Skeletal muscle cell (primary cell): Measurements from ENCODE around the gene RNU1-2.
"Not testable (repeated sequence)": the region's sequence is repeated elsewhere in the genome, so short reads cannot be mapped to it uniquely, and the experiment has no call there.

ENCODE experiments used
- DNase-seq: peaks from one replicate; pipeline ENCODE4 v3.0.0-alpha.2; 2010; ENCODE audit warnings: low read depth
- H3K4me3 ChIP-seq: 2 replicates; pipeline ENCODE4 v1.5.1; 2011; ENCODE audit warnings: low read depth, mild to moderate bottlenecking, control low read depth, low read length, moderate library complexity

The RNU1-2 gene

DNA sequence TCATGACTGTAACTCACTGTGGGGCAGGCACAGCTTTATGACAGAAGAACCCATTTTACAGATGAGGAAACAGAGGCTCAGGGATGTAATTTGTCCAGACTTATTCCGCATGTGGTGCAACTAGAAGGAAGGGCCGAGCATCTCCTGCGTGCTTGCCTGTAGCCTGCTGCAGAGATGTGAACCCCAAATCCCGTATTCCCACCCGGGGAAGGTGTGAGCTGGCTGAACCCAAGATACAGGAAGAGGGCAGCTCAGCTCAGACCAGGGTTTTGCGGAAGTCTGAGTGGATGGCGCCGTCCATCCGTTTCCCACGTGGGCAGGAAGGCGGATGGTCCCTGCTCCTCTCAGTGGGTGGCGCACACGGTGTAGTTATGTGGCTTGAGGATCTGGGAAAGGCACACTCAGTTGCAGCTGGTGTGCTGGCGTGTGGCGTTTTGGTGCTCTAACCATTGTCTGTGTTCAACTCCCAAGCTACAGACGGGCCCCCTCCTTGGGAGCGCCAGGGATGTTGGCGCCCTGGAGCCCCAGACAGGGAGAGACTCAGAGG lies 27.2 kb downstream of the RNU1-2 start:
- H3K4me3 ChIP-seq = no peak overlapping the region
- DNase-seq = no peak

DNA sequence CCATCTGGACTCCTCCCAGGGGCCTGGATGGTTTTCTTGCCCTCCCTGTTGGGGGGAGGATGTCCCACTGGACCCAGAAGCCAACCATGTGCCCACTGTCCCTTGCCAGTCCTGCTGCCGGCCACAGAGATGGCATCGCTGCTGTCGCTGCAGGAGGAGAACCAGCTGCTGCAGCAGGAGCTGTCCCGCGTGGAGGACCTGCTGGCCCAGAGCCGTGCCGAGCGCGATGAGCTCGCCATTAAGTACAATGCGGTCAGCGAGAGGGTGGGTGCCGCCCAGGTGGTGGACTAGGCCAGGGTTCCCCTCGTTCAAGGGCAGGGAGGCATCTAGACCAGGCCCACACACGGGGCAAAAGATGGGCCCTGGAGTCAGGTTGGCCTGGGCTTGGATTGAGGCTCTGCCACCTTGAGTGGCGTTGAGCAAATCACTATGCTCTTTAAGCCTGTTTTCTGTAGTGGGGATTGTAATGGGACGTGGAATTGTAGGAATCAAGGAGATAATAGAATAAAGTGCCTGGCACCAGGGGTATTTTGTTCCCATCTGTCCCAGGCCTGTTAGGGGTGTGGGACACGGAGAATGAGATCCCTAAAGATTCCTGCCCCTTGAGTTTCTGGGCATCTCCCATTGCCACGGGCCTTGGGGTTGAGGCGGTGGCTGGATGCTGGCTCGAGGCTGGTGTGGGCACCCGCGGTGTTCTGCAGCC lies 28.6 kb downstream of the RNU1-2 start:
- H3K4me3 ChIP-seq = no peak overlapping the region
- no peak for DNase-seq

GRCh38 chr1:16924919-16925477 lies 29.2 kb downstream of the RNU1-2 start:
- no peak overlapping the region for H3K4me3 ChIP-seq

GRCh38 chr1:16925635-16926490 lies 30.1 kb downstream of the RNU1-2 start:
- DNase-seq = no peak
- no peak overlapping the region for H3K4me3 ChIP-seq

More at GRCh38 chr1:16924919-16925477, 29.2 kb downstream of the RNU1-2 start:
- no peak for DNase-seq

GRCh38 chr1:16926491-16927073 lies 30.8 kb downstream of the RNU1-2 start:
- no peak for DNase-seq
- H3K4me3 ChIP-seq = no peak overlapping the region

DNA sequence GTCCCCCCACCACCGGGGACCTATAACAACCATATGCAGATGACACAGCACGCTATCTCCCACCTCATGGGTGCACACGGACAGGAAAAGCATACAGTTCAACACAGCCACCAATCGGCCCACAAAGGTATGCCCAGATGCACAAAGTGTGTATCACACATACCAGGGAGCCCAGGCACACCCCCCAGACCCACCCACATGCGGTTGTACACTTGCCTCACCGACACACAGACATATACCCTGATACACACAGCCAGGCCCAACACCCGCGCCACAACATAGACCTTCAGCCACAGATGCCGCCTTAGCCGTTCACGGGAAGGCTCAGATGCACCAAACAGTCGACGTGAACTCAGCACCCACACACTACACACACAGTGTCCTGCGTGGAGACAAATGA lies 31.5 kb downstream of the RNU1-2 start:
- no peak overlapping the region for H3K4me3 ChIP-seq
- no peak for DNase-seq

GRCh38 chr1:16927711-16928485 lies 32.1 kb downstream of the RNU1-2 start:
- no peak overlapping the region for H3K4me3 ChIP-seq
- no peak for DNase-seq

DNA sequence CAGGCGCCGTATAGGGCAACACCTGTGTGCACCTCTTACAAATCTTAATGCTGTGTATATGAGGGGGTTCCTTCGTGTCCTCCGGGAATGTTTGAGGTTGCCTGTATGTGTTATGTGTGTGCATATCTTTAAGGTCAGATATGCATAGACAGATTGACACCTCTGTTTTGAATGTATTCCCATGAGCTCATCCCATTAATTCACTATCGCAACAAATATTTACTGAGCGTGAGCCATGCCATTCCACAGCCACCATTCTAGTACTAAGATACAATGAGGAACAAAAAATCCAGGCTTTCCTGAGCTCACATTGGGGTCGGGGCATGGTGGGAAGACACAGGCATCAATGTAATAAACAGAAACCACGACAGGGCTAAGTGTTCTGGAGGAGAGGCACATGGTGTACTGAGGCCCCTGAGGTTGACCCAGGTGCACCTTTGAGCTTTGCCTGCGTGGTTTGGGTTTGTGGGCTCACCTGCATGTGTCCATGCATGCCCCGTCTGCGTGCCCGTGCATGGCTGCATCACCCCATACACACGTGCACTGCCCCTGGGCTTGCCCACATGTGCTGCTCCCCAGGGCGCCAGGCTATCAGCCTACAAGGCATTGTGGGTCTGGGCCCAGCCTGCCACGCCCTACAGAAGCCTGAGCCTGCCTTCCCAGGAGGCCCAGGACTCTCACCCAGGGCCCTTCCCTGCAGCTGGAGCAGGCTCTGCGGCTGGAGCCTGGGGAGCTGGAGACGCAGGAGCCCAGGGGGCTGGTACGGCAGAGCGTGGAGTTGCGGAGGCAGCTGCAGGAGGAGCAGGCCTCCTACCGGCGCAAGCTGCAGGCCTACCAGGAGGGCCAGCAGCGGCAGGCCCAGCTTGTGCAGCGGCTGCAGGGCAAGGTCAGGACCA lies 33.6 kb downstream of the RNU1-2 start:
- not testable (repeated sequence) for H3K4me3 ChIP-seq, DNase-seq

DNA sequence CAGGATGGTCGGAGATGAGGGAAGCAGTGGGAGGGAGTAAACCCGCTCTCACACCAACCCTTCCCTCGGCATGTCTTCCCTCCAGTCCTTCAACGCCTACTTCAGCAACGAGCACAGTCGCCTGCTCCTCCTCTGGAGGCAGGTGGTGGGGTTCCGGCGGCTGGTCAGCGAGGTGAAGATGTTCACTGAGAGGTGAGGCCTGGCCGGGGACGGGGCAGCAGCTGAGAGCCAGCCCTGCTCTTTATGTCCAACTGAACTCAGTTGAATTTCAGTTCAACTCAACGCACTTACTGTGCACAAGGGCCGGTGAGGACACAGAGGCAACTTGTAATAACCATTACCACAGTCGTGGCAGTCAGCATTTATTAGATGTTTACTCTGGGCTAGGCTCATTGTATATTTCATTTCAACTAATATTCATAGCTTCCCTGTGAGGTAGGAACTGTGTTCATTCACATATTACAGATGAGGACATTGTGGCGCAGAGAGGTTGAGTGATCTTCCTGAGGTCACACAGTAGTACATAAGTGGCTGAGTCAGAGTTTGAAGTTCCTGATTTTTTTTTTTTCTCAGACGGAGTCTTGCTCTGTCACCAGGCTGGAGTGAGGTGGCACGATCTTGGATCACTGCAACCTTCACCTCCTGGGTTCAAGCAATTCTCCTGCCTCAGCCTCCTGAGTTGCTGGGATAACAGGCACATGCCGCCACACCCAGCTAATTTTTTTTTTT lies 35.6 kb downstream of the RNU1-2 start:
- not testable (repeated sequence) for H3K4me3 ChIP-seq, DNase-seq

DNA sequence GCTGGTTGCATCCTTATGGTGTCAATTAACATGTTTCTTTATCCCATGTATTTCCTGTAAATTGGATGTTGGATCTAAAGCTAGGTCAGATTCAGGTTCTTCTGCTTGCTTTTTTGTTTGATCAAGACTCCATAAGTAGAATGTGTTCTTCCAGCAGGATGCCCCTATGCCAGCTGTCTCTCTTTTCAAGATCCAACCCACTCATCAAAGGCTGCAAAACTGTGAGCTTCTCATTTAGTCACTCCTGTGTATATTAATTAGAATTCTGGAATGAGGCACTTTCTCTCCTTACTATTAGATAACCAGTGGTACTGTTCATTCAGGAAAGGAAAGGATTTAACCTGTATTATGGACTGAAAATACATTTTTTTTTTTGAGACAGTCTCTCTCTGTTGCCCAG lies 38.2 kb downstream of the RNU1-2 start:
- DNase-seq = not testable (repeated sequence)

DNA sequence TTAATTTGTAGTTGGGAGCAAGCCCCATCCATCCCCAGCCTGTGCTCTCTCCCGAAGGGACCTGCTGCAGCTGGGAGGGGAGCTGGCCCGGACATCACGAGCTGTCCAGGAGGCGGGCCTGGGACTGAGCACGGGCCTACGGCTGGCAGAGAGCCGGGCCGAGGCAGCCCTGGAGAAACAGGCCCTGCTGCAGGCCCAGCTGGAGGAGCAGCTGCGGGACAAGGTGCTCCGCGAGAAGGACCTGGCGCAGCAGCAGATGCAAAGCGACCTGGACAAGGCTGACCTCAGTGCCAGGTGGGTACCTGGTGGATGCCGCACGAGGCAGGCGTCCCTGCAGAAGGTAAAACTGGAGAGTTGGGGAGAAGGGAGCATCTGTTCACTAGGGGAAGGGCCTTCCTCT lies 40.8 kb downstream of the RNU1-2 start:
- not testable (repeated sequence) for H3K4me3 ChIP-seq, DNase-seq

More for the DNA sequence above, 38.2 kb downstream of the RNU1-2 start:
- not testable (repeated sequence) for H3K4me3 ChIP-seq

DNA sequence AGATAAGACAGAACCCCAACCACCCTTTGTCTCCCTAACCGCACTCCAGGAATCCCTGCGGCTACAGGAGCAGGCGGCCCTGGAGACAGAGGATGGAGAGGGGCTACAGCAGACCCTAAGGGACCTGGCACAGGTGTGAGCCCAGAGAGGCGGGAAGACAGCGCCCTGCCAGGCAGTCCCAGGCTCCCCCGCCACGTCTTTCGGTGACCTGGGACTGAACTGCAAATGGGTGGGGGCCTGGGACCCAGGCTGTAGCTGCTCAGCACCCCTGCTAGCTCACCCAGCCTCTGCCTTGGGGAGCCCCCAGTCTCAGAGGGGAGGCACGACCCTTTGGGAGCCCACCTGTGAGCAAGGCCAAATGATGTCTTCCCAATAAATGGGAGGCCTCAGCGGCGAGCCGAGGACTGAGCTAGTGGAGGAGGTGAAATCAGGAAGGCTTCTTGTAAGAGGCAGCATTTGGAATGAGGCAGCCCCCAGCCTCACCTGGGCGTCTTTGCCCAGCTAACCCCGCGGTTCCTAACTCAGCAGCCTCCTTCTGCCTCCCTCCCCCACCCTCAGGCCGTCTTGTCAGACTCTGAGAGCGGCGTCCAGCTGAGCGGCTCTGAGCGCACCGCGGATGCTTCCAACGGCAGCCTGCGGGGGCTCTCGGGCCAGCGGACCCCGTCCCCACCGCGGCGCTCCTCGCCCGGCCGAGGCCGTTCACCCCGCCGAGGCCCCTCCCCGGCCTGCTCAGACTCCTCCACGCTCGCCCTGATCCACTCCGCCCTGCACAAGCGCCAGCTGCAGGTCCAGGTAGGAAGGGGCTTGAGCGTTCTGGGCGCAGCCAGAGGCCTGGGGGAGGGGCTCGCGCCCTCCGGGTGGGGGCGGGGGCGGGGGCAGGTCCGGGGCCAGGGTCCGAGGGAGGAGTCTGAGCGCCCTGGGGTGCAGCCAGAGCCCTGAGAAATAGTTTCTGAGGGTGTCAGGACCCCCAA lies 42.9 kb downstream of the RNU1-2 start:
- H3K4me3 ChIP-seq = peak overlapping the region; percentile 2
- no peak for DNase-seq

- not testable (repeated sequence) for DNase-seq, H3K4me3 ChIP-seq
Measured at GRCh38 chr1:16939386-16940180, 43.8 kb downstream of the RNU1-2 start.

GRCh38 chr1:16944038-16944437 lies 48.3 kb downstream of the RNU1-2 start:
- H3K4me3 ChIP-seq = no peak overlapping the region

GRCh38 chr1:16945512-16945911 lies 49.7 kb downstream of the RNU1-2 start:
- not testable (repeated sequence) for DNase-seq, H3K4me3 ChIP-seq

More at GRCh38 chr1:16944038-16944437, 48.3 kb downstream of the RNU1-2 start:
- no peak for DNase-seq
